Left renal pelvis (tissue), 4 donors: Measurements from ENCODE around the gene BARX1. TPM values are rescaled to one million over a fixed set of nuclear protein-coding genes. Genes with fewer than 3 reads are reported as not detected.

Experiments
- DNase-seq, 4 donors: peaks; one replicate each; pipeline ENCODE4 v3.0.0-alpha.2; 2013; ENCODE audit warnings: low read depth in 4 of 4, low spot score in 3 of 4
- polyA plus RNA-seq, 4 donors: library from polyadenylated mRNA; unstranded; fragments of 120-200 nt; gene quantifications; one replicate each; pipeline ENCODE4 v1.2.1, GENCODE V29; 2013; ENCODE audit not compliant: insufficient read length in 4 of 4

The BARX1 gene
- polyA plus RNA-seq, 4 donors, result 0.10 to 0.46 (median 0.24) TPM; not detected in 1

DNA sequence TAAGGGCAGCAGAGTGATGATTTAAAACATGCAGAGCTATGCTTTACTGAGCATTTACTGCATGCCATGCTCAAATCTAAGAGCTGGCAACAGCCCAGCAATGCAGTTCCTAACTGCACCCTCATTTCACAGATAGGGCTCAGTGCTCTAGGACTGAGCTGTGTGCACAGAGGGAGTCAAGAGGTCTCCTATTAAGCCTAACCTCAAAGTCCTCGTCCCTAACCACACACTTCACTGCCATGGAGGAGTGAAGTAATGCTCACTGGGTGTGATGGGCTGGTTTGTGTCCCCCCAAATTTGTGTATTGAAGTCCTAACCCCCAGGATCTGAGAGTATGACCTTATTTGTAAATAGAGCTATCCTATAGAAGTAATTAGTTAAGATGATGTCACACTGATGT is 25.9 kb downstream of the BARX1 start:
- DNase-seq, result no peak

DNA sequence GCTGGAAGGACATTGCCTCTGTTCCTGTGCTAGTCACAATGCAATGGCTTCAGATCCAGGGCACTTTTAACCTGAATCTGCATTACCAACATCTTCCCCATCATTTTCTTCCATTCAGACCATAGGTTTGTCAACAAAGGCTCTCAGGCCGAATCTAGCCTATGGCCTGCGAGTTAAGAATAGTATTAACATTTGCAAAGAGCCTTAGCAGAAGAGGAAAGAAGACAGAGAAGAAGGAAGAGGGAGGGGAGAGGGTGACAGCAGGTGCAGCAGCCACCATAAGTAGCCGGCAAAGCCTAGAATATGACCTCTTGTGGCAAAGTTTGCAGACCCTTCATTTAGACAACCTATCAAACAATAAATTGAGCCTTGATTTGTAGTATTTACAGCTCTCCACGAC is 32.6 kb downstream of the BARX1 start:
- no peak for DNase-seq

DNA sequence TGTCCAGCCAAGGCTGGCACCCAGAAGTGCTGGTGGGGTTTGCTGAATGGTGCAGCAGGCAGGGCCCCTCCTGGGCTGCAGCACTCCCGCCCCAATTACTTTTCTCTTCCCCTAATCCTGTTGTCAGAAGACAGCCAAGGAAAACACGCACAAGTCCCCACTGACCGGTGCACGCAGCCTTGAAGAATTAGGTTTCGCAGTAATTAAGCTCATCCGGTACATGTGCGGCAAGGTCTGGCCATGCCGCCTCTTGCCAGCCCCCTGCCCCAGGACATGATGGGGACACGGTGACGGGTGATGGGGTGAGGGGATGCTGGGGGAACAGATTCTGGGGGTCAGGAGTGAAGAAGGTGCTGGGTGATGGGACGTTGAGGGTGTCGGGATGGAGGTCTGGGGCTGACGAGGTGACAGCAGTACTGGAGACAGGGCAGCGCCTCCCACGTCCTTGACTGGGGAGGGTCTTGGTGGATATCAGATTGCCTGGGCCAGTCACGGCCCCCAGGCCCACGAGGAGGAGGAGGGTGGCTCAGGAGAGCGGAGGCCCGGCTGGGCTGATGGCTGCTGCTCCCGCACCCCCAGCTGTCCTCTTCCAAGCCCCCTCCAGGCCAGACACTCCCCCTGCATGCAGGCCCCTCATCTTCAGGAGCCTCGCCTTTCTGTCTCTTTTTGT is 34.9 kb downstream of the BARX1 start:
- DNase-seq, result no peak

DNA sequence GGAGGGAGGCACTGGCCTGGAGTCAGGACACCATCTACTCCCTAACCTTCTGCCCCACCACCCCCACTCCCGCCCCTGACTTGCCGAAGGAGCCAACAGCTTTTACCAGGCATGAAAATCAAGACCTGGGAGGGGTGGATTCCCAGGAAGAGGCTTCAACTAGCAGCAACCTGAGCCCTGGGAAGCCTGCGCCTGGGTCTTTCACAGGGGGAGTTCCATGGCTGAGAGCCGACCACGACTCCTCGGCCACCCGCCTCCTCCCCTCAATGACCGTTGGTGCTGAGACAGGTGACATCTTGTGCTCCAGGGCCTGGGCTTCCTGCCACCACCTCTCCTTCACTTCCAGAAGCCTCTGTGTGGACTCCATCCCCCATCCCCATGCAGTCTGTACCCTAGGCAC is 37.1 kb downstream of the BARX1 start:
- DNase-seq, result no peak

DNA sequence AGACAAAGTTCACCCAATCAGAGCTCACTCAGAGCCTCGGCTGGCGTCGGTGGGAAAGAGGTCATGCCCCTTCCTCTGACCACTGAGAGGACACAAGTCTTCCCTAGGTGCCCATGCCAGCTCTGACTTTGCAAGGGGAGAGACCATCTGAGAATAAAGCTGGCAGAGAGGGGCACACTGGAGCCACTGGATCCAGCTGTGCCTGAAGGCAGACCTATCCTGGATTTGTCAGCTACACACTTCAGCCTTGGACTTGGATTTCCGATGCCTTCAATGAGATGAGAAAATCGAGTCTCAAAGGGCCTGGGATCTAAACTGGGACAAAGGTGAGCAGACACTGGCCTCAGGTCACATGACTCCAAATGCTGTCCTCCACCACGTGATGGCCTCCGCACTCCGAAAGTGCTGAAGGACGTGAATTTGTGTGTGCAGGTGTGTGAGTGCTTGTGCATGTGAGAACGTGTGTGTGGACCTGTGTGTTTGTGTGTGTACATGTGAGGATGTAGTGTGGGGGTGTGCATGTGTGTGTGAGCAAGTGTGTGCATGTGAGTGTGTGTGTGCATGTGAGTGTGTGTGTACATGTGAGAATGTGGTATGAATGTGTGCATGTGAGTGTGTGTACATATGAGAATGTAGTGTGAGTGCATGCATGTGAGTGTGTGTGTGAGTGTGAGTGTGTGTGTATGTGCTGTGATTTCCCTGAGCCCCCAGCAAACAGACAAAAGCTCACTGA is 37.9 kb downstream of the BARX1 start:
- no peak for DNase-seq

DNA sequence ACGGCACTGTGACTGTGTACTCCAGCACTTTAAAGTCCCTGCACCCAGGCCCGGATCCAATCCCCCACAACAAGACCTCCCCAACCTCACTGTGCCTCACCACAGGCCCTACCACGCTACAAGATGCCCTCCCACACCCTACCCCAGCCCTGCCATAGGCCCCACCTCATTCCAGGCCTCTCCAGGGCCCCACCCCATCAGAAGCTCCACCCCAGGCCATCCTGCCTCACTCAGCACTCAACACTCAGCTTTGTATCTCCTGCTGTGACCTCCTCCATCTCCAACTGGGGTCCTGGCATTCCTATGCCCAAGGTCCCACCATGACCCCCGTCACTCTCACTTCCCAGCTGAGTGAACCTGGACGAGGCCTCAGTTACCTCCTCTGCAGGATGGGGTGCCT is 38.8 kb downstream of the BARX1 start:
- DNase-seq, result no peak

DNA sequence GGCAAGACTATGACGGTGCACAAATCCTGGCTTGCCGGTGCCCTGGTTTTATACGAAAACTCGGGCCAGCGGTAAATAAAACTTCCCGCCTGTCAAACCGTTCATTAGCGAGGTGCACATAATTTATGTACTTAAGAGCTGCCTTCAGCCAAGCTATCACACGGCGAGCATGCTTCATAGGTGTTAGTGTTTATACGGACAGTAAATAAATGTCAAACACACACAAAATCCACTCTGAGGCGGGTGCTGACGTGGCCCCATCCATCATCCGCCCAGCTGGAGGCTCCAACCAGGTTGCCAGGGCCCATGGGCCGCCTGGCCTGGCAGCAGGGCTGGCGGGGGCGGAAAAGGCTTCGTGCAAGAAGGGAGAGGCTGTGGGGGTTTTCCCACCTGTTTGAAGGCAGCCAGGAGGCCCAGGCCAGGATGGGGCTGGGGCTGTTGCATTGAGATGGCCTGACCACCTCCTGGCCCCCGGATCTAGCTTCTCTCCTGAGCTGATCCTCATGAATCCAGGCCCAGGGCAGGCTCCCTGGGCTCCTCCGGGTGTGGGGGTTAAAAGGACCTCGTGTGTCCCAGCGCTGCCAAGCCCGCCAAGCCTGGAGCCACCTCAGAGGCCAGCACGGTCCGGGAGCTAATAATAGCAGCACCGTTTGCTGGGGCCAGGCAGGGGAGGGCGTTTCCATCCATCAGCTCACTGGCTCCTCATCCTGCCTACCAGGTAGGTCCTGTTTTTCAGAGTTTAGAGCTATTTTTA is 43.2 kb downstream of the BARX1 start:
- DNase-seq, result peak in 2 of 4 donors; percentile 12 to 24

DNA sequence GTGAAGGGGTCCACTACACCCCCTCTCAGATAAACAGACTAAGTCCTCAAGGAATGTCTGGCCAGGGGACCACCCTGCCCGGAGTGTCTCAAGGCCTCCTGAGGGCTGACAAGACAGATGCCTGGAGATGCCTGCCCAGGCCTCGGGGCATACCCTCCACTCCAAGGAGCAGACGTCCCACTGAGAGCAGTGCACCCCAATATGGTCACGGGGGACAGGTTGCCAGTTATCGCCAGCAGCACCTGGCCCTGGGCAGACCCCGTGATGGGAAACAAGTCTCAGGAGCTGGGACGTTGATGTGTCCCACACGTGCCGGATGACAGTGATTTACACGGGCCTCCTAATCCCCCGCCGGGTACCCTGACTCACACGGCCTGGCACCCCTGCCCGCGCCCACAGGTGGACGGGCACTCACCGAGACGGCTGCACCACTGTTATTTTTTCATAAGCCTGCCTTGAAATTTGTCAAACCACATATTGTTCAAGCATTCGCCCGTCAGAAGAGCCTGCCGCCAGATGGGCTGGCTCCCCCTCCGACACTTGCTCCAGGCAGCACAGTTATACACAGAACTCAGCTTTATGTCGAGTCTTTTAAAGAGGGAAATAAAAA is 43.9 kb downstream of the BARX1 start:
- no peak for DNase-seq

DNA sequence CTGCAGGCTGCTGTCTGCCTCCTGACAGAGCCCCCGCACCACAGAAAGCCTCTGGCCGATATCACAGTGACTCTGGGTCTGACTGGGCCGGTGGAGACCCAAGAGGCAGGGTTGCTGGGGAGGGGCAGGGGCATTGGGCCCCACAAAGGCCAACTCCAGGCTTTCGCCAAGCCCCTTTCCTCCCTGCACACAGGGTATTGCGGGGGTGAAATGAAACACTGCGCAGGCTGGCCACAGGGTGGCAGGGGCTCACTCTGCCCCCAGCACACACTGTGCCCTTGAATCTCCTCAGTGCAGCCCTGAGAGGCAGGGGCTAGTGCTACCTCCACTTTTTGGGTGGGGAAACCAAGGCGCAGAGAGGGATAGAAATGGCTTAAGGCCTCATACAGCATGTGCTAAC is 44.6 kb downstream of the BARX1 start:
- no peak for DNase-seq

DNA sequence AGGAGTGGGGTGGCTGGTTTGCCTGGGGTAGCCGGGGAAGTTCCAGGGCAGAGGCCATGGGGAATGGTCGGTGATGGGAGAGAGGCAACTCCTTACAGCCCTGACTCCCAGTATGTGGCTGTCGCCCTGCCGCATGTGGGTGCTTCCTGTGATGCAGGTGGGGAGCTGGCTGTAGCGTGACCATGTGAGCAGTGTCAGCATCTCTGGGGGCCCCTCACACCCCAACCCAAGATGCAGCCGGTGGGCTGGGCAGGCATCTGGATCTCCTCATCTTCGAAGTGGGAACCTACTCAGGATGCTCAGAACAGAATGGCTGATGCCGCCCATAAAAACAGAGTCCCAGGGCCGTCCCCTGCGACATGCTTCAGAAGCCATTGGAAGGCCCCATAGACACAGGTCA is 45.0 kb downstream of the BARX1 start:
- no peak for DNase-seq

DNA sequence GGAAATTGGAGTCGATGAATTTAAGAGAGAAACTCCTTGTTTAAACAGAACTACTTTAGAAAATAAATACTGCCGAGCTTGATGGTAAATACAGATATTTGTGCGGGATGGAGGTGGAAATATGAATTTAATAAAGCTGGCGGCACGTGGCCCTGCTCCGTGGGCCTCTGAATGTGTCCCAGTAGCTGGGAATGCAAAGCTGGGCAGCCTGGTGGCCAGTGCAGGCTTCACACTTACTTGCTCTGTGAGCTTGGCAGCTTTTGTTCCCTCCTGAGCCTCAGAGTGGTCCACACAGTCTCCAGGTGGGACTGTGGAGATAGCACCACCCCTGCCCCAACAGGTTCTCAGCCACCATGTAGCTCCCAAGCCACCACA is 45.9 kb downstream of the BARX1 start:
- DNase-seq, result no peak

DNA sequence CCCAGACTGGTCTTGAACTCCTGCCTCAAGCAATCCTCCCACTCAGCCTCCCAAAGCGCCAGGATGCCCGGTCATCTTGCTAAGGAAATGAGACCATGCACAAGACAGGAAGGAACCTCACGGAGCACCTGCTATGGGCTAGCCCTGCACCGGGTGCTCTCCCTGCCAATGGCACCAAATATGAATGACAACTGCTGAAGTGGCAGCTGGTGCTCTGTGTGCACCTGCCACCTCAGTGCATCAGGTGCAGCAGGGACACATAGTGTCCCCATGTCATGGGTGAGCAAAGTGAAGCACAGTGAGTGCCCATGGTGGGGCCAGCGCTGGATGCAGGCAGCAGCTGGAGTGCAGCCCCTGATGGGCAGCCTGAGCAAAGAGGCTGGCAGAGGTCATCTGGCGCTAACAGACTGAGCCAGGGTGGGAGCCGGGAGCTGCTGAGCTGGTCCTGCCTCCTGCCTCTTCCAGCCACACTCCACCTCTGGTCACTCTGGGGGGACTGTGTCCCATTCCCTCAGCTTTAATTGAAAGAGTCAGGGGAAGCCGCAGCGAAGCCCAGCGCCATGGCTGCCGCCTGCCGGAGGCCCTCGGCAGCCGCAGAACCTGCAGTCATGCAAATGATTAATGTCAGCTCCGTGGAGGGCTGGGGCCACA is 46.4 kb downstream of the BARX1 start:
- DNase-seq, result peak in 1 of 4 donors; percentile 18

DNA sequence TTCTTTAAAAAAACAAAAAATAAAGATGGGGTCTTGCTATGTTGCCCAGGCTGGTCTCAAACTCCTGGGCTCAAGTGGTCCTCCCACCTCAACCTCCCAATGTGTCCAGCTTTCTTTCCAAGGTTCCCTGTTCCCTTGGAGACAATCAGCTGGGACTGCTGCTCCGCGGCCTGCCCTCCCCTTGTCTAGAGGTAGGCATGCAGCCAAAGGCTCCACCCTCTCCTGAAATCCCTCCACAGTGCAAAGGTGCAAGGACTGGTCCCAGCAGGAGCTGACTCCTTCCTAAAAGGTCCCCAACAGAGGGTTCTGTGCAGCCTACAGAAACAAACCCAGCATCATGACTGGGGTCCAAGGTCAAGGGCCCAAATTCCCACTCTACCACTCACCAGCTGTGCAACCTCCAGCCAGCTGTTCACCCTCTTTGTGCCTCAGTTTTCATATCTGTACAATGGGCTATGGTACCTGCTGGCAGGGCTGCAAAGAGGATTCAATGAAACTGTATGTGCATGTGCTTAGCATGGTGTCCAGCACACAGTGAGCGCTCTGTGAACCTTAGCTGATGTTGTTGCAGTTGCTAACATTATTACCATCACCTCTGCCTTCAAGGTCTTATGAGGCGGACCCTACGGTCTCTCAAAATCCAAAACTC is 47.5 kb downstream of the BARX1 start:
- DNase-seq, result no peak

DNA sequence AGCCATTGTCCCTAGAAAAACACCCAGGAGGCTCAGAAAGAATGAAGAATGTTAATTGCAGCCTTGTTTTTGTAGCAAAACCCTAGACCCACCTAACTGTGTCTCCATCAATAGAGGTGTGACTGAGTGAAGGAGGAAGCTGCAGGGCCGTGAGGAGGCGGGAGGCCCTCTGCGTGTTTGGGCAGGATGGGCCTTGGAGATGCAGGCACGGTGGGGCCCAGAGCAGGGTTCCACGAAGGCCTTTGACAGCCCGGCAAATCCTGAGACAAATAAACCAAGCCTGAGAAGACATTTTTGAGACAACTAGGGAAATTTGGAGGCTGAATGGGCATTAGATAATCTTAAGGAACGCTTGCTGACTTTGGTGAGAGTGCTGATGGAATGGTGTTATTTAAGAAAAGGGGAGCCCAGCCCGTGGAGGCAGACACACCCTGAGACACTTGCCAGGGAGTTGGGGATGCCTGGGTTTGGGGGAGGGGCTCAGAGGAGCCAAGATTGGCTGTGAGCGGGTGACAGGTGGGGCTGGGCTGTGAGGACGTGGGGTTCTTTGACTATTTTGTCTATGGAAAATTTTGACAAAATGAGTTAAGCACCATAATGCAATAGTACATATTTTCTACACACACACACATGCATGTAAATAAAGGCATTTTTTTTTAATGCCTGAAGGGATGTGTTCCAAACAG is 48.8 kb downstream of the BARX1 start:
- DNase-seq, result no peak

DNA sequence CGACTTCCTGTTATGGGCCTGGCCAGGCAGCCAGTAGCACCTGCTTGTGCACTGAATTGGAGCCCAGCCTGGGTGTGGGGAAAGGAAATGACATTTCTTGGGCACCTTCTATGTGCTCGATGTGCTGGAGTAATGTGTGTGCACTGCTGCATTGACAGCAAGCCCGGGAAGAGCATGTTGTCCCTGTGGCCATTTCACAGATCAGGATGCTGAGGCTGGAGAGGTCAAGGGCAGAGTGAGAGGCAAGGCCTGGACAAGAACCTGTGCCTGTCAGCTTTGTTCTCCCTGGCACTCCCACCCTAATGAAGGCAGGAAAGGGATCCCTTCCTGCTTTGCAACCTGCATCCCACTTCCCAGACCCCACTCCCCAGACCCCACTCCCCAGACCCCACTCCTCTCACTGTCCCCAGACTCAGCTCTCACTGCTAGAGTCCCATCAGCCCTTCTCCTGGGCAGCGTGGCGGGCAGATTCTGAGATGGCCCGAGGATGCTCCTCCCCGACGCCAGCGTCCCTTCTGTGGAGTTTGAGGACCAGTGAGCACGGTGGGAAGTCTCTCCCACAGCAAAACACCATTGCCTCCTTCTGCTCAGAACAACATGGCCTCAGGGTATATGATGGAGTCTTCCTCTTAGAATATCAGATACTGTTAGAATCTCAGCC is 49.6 kb downstream of the BARX1 start:
- DNase-seq, result no peak

DNA sequence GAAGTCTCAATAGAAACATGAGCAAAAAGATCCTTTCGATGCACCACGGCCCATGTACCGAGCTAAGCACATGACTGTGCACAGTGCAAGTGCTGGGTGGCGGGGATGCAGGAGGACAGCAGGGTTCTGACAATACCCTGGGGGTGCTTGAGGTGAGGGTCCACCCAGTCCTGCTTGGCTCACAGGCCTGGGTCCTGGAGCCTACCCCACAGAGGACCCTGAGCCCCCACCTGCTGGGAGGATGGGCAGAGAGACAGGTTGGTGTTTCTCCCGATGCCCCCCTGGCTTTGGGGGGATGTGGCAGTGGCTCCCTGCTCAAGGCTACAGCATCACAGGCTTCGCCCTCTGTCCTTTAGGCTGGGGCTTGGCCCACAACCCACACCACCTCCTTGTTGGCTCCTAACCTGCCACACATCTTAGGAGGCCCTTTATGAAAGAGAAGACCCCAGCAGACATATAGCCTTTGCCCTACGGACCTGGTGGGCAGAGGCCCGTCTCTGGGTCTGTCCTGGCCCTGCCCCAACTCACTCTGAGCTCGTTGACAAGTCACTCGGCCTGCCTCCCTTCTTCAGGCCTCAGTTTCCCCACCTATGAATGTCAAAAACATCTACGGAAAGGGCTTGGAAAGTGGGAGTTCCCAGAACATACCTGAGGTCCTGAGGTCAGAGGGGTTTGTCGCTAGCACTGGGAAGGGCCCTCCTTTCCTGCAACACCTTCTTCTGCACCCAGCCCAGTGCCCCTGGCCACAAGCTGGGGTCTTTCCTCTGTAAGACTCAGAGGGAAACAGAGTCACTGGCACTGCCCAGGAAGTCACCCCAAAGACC is 50.3 kb downstream of the BARX1 start:
- DNase-seq, result no peak

DNA sequence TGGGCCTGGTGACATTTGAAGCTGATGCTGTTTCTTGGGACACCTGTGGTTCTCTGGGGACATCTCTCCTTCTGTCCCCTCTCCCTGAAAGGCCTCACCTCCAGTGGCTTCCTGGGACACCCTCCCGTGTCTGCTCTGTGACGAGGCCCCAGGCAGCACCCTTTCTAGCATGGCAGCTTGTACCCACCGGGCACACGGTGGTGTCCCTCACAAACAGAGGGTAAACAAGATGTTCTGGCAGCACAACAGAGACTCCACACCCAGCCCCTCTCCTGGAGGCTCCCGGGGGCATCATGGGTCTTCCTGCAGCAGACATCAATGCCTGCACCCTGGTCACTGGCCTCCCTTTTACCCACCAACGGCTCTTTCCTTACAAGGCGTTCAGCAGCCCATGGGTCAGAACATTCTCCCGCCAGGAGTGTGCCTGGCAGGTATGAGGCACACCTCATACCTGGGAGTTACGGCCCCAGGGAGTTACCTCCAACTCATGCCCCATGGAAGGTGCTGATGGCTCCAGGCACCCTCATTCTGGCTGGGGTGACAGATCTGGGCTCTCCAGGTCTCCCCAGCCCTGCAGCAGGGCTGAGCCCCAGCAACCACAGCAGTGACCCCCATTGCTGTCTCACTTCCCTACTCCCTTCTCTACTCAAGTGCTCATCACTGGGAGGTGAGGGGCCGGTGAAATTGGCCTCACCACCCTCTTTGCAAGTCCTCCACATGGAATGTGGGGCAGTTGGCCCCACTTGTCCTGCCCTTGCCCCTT is 51.1 kb downstream of the BARX1 start:
- DNase-seq, result no peak
